Transverse colon (tissue), 4 donors: ENCODE data around the gene ACSS1.

Source experiments
- POLR2A ChIP-seq: fragments of 450-650 bp; IDR thresholded peaks from one replicate; pipeline ENCODE4 v1.6.1; 2016; ENCODE audit warnings: antibody characterized with exemption, mild to moderate bottlenecking, moderate library complexity
- POLR2AphosphoS5 ChIP-seq, 3 donors: sonication (generic); formaldehyde crosslinking; IDR thresholded peaks; one replicate each; pipeline ENCODE4 v1.6.1; 2016; ENCODE audit warnings: antibody characterized with exemption in 3 of 3
- TF ChIP-seq, protein P1 (sequence below), 5 experiments: fragments of 200-600 bp in 3 of 5; fragments of 450-650 bp in 2 of 5; sonication (generic) in 3 of 5; IDR thresholded peaks; 1 replicate in 2 of 5; 2 replicates in 3 of 5; pipeline ENCODE4 v1.5.1; 2016 to 2017; ENCODE audit warnings: antibody characterized with exemption in 5 of 5, inconsistent platforms in 3 of 5, mild to moderate bottlenecking in 2 of 5, moderate library complexity in 1 of 5

DNA sequence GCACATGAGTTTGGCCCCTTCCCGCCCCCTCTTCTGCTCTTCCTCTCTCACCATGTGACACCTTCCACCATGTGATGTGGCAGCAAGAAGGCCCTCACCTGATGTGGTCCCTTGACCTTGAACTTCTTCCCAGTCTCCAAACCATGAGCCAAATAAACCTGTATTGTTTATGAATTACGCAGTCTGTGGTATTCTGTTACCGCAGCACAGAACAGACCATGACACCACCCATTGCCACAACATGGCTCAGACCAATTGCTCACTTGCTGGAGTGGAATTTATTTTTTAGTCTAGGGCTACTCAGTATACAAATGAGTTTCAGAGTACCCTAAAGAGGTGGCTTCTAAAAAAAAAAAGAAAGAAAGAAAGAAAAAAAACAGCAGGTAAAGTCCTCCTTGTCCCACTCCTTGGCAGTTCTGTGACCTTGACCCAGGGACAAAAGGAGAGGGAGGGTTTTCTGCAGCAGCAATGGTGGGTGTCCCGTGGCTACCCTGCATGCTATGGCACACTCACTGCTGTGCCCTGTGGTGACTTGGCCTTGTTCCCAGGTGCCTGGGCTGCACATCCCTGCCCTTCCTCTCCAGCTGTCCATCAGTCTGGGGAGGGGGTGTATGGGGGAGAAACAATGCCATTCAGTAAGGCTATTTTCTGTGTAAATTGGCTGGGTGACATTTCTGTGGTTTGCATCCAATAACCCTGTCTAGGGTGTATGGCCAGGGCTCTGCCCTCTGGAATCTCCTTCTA lies 29.4 kb upstream of the ACSS1 start:
- TF ChIP-seq POLR2AphosphoS5 (IDR thresholded peaks at IDR 0.05): no peak
- TF ChIP-seq, protein P1, sequence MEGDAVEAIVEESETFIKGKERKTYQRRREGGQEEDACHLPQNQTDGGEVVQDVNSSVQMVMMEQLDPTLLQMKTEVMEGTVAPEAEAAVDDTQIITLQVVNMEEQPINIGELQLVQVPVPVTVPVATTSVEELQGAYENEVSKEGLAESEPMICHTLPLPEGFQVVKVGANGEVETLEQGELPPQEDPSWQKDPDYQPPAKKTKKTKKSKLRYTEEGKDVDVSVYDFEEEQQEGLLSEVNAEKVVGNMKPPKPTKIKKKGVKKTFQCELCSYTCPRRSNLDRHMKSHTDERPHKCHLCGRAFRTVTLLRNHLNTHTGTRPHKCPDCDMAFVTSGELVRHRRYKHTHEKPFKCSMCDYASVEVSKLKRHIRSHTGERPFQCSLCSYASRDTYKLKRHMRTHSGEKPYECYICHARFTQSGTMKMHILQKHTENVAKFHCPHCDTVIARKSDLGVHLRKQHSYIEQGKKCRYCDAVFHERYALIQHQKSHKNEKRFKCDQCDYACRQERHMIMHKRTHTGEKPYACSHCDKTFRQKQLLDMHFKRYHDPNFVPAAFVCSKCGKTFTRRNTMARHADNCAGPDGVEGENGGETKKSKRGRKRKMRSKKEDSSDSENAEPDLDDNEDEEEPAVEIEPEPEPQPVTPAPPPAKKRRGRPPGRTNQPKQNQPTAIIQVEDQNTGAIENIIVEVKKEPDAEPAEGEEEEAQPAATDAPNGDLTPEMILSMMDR (IDR thresholded peaks at IDR 0.05): no peak
- TF ChIP-seq POLR2A: no peak
